ENCODE data around the gene NARF.
A peak's percentile ranks its signal among the peaks of the same experiment; 100 is the strongest.
"Not testable (repeated sequence)": the region's sequence is repeated elsewhere in the genome, so short reads cannot be mapped to it uniquely, and the experiment has no call there.

Gene NARF

GRCh38 chr17:82503728-82504308, 45.3 kb downstream of the NARF start:
- no peak for DNase-seq

DNA sequence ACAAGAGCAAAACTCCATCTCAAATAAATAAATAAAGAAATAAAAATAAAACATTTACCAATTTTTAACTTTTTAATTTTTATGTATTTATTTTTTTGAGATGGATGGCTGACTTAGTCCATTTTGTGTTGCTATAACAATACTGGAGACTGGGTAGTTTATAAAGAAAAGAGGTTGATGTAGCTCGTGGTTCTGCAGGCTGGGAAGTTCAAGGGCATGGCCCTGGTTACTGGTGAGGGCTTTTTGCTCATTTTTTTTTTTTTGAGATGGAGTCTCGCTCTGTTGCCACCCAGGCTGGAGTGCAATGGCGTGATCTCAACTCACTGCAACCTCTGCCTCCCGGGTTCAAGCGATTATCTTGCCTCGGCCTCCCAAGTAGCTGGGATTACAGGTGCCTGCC, 46.8 kb downstream of the NARF start:
- no peak for DNase-seq

- DNase-seq, result not testable (repeated sequence)
Measured at GRCh38 chr17:82506402-82506801, 47.9 kb downstream of the NARF start.

DNA sequence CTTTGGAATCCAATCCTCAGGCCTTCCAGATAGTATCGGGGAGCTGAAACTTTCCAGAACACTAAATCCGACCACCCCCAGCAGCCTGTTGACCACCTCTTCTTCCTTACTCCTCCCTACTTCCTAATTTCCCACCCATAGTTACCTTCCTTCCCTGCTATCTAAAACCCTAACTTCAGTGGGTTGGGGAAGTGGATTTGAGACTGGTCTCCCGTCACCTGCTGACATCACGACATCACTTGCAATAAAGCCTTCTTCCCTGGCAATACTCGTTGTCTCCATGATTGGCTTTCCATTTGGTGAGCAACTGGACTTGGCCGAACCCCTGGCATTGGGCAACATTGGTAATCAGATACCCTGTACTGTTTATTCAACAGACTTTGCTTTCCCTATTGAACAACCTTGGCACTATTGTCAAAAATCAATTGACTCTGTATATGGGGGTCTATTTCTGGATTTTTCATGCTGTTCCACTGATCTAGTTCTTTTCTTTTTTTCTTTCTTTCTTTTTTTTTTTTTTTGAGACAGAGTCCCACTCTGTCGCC, 49.2 kb downstream of the NARF start:
- DNase-seq, result no peak

GRCh38 chr17:82511642-82512041, 53.1 kb downstream of the NARF start:
- not testable (repeated sequence) for DNase-seq

DNA sequence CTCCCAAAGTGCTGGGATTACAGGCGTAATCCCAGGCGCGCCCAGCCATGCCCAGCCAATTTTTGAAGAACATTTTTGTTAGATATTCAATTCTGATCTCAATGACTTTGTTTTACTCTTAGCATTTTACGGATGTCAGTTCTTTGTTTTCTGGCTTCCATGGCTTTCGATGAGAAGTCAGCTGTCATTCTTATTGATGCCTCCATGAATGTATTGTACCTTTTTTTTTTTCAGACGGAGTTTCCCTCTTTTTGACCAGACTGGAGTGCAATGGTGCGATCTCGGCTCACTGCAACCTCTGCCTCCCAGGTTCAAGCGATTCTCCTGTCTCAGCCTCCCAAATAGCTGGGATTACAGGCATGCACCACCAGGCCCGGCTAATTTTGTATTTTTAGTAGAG, 55.3 kb downstream of the NARF start:
- not testable (repeated sequence) for DNase-seq

DNA sequence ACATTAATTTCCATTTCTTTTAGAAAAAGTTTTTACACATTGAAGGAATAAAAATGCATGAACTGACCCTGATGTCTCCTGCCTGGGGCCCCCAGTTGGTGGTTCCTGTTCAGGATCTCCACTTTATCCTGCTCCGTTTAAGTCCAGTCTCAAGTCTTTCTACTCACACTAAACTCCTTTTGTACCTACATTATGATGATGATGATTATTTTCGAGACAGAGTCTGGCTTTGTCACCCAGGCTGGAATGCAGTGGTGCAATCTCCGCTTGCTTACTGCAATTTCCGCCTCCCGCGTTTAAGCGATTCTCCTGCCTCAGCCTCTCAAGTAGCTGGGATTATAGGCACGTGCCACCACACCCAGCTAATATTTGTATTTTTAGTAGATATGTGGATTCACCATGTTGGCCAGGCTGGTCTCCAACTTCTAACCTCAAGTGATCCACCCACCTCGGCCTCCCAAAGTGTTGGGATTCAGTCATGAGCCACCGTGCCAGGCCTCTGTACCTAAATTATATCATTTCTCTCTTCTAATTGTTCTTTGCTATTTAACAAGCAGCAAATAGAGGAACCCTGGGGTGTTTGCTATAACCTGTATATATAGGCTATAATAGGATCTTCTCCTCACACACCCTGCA, 58.8 kb downstream of the NARF start:
- DNase-seq, result no peak

- DNase-seq, result peak; percentile 77 to 98
Measured at GRCh38 chr17:82518826-82519810, 60.6 kb downstream of the NARF start, which contains the start of gene FOXK2. TSS of gene FOXK2 (plus strand) at chr17:82519732. CDS start at chr17:82519889, 157 bp downstream.

DNA sequence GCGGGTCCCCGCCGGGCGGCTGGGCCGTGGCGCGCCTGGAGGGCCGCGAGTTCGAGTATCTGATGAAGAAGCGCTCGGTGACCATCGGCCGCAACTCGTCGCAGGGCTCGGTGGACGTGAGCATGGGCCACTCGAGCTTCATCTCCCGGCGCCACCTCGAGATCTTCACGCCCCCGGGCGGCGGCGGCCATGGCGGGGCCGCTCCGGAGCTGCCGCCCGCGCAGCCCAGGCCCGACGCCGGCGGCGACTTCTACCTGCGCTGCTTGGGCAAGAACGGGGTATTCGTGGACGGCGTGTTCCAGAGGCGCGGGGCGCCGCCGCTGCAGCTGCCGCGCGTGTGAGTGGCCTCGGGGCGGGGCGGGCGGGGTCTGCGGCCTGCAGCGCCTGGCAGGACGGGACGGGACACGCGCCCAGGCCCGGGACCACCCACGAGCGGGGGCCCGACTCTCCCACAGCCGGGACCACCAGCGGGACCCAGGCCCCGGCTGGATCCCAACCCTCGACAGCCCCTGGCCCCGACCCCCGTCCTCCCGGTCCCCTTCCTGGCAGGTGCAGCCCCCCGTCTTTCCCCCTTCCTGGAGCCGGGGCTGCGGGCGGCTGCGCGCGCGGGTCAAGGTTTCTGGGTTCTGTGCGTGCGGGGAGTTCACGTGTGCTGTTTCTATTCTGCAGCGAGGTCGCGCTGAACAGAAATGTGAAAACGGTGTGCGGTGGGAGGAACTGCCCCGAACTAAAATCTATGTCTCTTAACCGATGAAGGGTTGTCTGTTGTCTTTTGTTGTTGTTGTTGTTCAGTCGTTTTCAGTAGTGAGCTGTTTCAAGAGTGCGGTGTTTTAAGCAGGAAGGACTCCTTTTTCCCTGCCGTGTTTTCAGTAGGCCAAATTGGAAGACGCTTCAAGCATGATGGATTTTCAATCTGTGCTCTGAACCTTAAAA, 61.7 kb downstream of the NARF start:
- DNase-seq, result no peak

DNA sequence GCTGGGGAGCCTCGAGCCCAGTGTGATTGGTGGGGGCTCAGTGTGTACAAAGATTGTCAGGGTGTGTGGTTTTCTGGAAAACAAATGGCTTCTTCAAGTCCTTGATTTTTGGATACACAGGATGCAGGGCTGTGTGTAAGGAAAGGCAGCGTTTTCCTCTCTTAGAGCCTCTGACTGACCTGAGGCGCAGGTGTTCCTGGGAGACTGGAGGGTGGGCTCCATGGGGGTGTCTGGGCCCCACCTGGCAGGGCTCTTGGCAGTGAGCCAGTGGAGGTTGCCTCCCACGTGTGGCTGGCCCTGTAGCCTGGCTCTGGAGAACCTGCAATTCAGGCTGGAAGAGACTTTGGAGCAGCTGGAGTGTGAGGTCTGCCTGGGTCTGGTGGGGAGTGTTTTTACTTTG, 66.0 kb downstream of the NARF start:
- DNase-seq, result no peak

DNA sequence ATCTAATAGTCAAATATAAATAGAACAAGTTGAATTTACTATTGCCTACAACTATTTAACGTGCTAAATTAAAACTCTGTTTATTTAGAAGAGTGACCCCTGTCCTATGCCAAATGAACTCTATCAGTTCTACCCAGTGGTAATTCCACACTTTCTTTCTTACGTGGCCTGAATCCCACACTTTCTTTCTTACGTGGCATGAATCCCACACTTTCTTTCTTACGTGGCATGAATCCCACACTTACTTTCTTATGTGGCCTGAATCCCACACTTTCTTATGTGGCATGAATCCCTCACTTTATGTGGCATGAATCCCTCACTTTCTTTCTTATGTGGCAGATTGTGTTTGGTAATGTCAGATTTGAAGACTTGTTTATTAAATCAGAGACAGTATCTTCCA, 67.2 kb downstream of the NARF start:
- DNase-seq, result no peak

- DNase-seq, result no peak
Measured at GRCh38 chr17:82527898-82528297, 69.4 kb downstream of the NARF start.

DNA sequence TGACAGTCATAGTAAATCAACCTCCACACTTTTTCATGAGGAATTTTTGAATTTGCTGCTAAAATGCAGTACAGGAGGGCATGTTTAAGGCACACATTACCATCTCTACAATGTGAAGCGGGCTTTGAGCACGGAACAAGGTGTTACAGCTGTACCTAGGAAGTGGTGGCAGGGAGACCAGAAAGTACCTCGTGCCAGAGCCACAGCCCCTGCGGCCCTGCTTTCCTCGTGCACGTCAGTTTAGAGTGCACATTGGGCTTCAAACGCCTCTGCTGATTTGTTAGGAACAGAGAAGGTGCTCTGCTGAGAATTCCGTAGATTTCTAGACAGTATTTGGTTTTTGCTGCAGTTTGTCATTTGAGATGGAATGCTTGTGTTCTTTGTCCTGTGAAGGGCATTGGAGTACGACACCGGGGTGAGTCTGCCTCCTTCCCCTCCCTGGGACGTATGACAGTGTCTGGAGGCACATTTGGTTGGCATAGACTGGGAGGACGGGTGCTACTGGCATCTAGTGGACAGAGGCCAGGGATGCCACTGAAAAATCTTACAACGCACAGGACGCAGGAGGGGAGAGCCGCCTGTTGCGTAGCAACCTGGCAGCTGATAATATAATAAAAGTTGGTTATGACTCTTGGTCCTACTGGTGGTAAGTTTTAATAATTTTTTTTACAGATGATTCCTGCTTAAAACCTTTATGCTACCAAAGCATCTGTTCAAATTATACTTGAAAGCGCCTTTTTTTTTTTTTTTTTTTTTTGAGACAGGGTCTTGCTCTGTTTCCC, 70.1 kb downstream of the NARF start:
- peak in 1 of 2 experiments; percentile 20 for DNase-seq

DNA sequence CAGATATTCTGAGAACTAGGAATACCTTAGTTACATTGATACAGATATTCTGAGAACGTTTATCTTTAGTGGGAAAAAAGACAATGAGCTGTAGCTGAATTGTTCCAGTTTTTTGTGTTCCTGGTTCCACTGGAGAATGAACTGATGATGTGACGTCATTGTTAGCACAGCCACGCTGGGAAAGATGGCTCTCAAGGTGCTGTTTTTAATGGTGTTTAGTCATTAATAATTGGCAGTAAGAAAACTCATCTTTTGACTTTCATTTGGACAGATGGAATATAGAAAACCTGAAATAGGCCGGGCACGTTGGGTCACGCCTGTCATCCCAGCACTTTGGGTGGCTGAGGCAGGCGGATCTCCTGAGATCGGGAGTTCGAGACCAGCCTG, 71.4 kb downstream of the NARF start:
- no peak for DNase-seq

GRCh38 chr17:82531431-82531881, 72.9 kb downstream of the NARF start:
- DNase-seq, result no peak

DNA sequence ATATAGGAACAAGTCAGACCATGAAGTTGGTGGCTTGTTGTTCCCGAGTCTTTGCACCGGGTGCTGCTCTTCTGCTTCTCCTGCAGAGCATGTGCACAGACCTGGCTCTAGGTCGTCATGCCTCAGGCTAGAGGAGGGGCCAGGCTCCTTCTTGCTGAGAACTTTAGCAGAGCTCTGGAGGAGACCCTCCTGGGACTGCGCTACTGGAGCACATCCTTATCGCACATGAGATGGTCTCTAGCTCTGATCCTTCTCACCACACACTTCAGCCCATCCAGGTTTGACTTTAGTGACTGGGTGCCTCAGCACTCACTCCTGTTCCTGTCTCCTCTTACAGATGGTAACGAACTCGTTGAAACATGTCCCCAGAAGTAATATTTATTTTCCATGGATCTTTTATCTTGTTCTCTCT, 75.9 kb downstream of the NARF start:
- no peak for DNase-seq

DNA sequence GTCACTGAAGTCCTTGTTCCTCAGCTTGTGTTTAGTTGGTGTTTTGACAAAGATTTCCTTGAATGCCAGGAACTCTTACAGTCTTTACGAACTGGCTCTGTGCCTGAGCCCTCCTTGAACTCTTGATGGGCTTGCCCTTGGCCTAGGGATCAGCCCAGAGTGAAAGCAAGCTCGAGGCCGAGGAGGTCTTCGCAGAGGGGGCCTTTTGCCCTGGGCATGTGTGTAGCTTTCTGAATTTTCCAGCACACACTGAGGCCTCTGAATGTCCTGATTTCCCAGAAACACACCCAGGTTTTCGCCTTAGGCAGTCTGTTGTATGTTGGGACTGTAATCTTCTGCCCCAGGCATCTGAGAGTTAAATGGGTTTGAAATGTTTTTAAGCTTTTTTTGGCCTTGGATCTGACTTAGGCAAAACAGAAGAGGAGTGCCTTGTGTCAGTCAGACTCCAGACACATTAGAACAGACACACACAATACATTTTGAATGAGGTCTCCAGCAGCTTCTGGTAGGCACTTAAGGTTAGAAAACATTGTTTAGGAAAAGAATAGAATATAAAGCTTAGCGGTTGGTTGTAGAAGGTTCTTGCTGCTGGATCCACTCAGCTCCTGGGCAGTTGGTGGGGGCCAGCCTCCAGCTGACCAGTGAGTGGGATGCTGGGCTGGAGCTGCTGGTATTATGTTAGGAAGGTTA, 78.1 kb downstream of the NARF start:
- DNase-seq, result peak in 1 of 2 experiments; percentile 15

DNA sequence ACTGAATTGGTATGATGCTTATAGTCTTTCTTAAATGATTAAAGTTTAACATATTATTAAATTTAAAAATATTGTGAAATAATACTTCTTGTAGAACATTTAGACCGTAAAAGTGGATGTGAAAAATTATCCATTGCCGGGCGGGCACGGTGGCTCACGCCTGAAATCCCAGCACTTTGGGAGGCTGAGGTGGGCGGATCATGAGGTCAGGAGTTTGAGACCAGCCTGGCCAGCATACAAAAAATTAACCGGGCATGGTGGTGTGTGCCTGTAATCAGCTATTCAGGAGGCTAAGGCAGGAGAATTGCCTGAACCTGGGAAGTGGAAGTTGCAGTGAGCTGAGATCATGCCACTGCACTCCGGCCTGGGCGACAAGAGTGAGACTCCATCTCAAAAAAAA, 78.7 kb downstream of the NARF start:
- DNase-seq, result not testable (repeated sequence)

DNA sequence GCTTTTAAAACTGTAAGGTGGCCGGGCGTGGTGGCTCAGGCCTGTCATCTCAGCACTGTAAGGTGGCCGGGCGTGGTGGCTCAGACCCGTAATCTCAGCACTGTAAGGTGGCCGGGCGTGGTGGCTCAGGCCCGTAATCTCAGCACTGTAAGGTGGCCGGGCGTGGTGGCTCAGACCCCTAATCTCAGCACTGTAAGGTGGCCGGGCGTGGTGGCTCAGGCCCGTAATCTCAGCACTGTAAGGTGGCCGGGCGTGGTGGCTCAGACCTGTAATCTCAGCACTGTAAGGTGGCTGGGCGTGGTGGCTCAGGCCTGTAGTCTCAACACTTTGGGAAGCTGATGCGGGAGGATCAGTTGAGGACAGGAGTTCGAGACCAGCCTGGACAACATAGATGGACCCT, 80.5 kb downstream of the NARF start:
- DNase-seq, result not testable (repeated sequence)

Measured in NCI-H446 (cell line).